Mammary epithelial cell (primary cell): Measurements from ENCODE around the gene KCNJ18.
"Not testable (repeated sequence)": the region's sequence is repeated elsewhere in the genome, so short reads cannot be mapped to it uniquely, and the experiment has no call there.

Source experiments
- EZH2 ChIP-seq: IDR thresholded peaks from 2 replicates; pipeline ENCODE4 v1.6.1; 2012; ENCODE audit warnings: low read length, inconsistent platforms, borderline replicate concordance
- TF ChIP-seq, protein P1 (sequence below), 2 donors: IDR thresholded peaks in 1 of 2; conservative IDR thresholded peaks in 1 of 2; 2 replicates each; pipeline ENCODE4 v1.5.1; 2011 to 2012; ENCODE audit warnings: inconsistent platforms in 2 of 2, low read length in 2 of 2, mild to moderate bottlenecking in 2 of 2, control low read depth in 1 of 2, low read depth in 1 of 2; ENCODE audit not compliant: insufficient read depth in 1 of 2; ENCODE audit errors: extremely low read depth in 1 of 2

- TF ChIP-seq, protein P1, sequence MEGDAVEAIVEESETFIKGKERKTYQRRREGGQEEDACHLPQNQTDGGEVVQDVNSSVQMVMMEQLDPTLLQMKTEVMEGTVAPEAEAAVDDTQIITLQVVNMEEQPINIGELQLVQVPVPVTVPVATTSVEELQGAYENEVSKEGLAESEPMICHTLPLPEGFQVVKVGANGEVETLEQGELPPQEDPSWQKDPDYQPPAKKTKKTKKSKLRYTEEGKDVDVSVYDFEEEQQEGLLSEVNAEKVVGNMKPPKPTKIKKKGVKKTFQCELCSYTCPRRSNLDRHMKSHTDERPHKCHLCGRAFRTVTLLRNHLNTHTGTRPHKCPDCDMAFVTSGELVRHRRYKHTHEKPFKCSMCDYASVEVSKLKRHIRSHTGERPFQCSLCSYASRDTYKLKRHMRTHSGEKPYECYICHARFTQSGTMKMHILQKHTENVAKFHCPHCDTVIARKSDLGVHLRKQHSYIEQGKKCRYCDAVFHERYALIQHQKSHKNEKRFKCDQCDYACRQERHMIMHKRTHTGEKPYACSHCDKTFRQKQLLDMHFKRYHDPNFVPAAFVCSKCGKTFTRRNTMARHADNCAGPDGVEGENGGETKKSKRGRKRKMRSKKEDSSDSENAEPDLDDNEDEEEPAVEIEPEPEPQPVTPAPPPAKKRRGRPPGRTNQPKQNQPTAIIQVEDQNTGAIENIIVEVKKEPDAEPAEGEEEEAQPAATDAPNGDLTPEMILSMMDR (conservative IDR thresholded peaks at IDR 0.05 in 1 of 2, IDR thresholded peaks at IDR 0.05 in 1 of 2; ENCODE audit: extremely low read depth in 1 of 2, insufficient read depth in 1 of 2, low read depth in 1 of 2, low read length in 2 of 2) = not testable (repeated sequence)
- TF ChIP-seq EZH2 = not testable (repeated sequence)
Observed at GRCh38 chr17:21675739-21676130, 16.6 kb upstream of the KCNJ18 start.
